Stimulated activated CD8-positive, alpha-beta memory T cell treated with anti-CD3 and anti-CD28 coated beads, Interleukin-4, amount 100 ng/mL, for 1 hour (primary cell): Measurements from ENCODE around the gene ECE1.

ENCODE experiments used
- DNase-seq, 2 donors: peaks; one replicate each; pipeline ENCODE4 v3.0.0-alpha.2; 2020; ENCODE audit warnings: low read depth in 2 of 2, low spot score in 1 of 2

Gene ECE1

GRCh38 chr1:21325731-21326387 is 35.6 kb upstream of the ECE1 start:
- DNase-seq = no peak

DNA sequence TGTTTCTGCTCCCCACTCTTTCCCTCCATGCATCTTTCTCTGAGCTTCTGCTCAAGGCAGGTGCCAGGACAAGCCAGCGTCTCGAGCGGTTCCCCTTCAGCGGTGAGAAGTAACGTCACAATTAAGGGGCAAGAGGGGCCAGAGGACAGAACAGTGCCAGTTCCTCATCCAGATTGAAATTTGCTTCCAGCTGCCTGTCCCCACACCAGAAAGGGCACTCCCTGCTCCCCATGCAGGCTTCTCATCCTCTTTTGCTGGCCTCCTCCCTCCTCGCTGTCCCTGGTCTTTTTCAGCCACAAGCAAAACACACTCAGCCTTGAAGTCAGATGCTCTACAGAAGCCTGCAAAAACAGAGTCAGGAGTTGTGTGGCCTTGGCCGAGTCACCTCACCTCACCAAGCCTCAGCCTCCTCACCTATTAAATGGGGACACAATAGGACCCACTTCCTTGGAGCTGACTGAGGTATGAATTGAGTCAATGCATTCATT is 35.0 kb upstream of the ECE1 start:
- no peak for DNase-seq

GRCh38 chr1:21324368-21325141 is 34.3 kb upstream of the ECE1 start:
- peak in 1 of 2 donors; percentile 35 for DNase-seq

- DNase-seq = no peak
Observed at GRCh38 chr1:21323091-21323490, 32.8 kb upstream of the ECE1 start.

DNA sequence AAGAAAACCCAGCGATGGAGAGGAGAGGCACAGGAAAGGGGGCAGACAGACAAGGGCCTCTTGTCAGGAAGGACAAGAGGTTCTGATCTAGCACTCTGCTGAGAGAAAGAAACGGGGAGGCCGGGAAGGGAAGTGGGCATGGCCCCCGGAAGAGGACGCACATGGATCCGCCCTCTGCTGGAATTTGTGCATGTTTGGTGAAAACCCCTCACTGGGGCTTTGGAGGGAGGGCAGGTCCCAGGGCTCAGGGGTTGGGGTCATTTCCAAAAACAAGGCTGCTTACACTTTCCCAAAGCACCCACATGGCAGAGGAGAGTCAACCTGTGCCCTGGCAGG is 32.4 kb upstream of the ECE1 start:
- no peak for DNase-seq

- no peak for DNase-seq
Observed at GRCh38 chr1:21321963-21322680, 31.9 kb upstream of the ECE1 start.

DNA sequence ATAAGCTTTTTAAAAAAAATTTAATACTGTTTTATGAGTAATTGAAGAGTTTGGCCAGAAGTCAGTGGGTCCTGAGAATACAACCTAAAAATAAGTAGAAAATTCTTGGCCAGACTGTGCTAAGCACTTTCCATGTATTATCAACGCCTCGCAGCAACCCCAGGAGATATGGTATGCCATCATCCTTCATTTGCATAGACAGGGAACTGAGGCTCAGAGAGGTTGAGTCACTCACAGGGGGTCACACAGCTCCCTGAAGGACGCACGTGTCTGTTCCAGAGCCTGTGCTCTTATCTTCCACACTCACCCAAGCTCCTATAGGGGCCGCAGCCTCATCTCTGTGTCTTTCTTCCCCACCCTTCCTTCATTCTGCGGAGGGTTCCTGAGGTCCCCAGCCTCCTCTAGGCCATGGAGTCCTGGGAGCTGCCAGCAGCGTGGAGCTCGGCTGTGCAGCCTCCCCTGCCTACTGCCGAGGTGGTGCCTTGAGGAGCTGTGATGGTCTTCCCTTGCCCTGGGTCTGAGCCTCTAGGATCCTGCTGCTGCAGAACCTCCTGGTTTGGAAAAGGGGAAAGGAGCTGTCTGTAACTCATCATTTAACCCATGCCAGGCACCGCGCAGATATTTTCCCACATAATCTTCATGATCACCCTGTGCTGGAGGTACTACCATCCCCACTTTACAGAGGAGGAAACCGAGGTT is 30.3 kb upstream of the ECE1 start:
- no peak for DNase-seq

GRCh38 chr1:21319447-21320407 is 29.5 kb upstream of the ECE1 start:
- DNase-seq = no peak

DNA sequence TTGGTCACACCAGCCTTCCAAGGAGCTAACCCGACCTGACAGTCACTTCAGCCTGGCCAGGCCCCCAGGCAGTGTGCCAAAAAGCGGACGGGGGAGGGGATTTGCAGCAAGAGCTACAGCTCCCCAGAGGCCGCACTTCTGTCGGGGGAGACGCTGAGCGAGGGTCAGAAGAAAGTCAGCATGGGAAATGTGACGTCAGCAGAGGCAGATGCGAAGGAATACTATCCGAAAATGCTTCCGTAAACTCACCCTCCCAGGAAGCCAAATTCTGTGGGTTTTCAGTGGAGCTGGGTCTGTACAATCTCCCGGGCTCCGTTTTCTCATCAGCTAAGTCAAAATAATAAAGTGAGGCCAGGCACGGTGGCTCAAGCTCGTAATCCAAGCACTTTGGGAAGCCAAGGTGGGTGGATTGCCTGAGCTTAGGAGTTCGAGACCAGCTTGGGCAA is 28.5 kb upstream of the ECE1 start:
- no peak for DNase-seq

DNA sequence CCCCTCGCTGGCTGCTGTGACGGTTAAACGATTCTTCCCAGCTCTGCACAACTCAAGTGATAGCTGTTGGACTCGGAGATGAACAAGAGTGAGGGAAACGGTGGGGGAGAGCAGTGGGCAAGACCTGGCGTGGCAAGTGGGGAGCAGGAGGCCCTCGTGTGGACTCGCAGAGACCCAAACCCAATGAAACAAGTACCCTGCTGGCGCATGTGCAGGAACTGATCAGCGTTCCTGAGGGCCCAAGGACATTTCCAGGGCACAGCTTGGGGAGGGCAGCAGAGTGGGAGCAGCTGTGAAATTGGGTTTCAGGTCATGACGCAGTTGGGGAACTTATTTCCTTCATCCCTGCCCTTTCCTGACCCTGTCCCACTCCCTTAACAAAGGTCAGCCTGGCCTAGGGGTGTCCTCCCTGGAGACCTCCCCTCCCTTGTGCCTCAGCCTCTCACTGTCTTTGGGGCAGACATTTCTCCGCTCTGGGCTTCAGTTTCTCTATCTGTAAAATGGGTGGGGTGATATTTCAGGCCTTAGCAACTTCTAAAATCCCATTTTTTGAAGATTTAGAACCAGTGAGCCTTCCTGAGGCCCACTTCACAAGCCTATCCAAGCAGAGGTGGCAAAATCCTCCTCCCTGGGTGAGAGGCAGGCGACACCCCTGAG is 27.9 kb upstream of the ECE1 start:
- no peak for DNase-seq

DNA sequence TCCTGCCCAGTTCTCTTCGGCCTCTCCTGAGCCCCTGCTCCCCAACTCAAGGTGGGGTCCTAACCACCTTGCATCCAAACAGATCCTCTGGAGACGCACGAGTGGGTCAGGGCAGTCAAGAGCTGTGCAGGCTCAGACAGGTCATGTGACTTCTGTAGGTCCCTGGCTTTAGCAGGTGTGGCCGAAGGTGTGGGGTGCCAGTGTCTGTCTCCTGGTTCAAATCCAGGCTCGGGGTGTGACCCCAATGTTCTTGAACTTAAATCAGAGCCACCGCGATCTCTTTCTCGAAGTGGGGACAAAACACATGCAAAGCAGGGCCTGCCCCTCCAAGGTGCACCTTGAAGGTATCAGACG is 27.4 kb upstream of the ECE1 start:
- DNase-seq = no peak

- DNase-seq = no peak
Observed at GRCh38 chr1:21317035-21317689, 26.9 kb upstream of the ECE1 start.

DNA sequence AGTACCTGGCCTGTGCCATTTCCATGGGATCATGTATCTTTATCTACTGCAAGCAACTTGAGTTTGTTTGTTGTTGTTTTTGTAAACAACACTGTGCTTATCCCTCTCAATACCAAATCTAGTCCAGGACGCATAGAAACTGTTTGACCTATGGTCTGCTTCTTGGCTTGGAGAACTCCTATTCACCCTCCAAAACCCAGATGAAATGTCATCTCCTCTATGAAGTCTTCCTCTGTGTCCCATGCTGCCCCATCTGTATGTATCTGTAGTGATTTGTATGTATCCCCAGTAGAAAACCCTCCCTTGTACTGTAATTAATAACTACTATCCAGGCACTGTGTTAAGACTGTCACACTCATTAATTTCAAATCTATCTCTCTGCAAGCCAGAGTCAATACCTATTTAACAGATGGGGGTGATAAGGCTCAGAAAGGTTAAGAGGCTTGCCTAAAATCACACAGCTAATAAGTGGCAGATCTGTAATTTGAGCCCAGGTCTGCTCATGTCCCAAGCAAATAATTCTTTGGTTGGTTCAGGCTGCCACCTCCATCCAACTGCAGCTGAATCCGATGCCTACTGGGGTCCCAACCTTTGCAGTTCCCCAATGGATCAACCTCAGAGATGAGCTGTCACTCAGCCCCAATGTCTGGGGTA is 24.6 kb upstream of the ECE1 start:
- DNase-seq = no peak

GRCh38 chr1:21313886-21314721 is 23.8 kb upstream of the ECE1 start:
- no peak for DNase-seq

- DNase-seq = no peak
Observed at GRCh38 chr1:21313203-21313885, 23.1 kb upstream of the ECE1 start.

DNA sequence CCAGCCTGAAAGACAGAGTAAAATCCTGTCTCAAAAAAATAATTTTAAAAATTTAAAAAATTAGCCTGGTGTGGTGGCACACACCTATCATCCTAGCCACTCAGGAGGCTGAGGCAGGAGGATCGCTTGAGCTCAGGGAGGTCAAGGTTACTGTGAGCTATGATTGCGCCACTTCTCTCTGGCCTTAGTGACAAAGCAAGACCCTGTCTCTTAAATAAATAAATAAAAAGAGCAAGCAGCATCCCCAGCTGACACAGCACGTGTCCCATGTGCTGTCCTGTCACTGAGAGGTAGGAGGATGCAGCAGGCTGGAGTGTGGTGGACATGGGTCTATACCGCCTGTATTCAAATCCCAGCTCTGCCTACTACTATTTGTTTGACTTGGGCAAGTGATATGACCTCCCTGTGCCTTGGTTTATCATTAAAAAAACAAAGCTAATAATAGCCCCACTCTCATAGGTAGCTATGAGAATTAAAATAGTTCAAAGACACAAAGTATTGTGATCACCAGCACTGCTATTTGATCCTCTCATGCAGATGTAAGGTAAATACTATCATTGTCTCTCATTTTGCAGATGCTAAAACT is 22.2 kb upstream of the ECE1 start:
- no peak for DNase-seq

DNA sequence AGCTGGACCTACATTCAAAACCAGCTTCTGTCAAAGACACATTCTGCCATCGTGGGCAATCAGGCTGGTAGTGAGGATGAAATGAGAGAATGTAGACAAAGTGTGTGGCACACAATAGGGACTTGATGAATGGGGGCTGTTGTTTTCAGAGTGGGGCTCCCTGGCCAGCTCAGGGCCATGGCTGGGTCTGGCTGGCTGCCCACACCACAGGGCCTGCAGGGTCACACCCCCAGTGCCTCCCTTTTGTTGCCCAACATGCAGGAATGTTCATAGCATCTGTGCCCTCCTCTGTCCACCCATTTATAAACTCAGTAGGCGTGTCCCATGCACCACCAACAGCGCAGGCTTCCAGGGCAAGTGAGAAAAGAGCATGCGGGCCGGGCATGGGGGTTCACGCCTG is 20.8 kb upstream of the ECE1 start:
- DNase-seq = no peak
